ENCODE data around the gene ADPGK. TPM values are rescaled to one million over a fixed set of nuclear protein-coding genes. Genes with fewer than 3 reads are reported as not detected.

The ADPGK gene
- polyA plus RNA-seq, 1 donor from 2014 or later: 33.7 TPM

GRCh38 chr15:72749700-72750099, 33.9 kb downstream of the ADPGK start:
- Histone ChIP-seq H3K4me3 (ENCODE audit: low read length) (no peak overlapping the region), H3F3A (ENCODE audit: insufficient read depth, low read length, poor library complexity, severe bottlenecking) (no peaks in the 10 kb centered on the region), H4K20me1 (ENCODE audit: insufficient read depth) (no peaks in the 10 kb centered on the region), H2AFZ (ENCODE audit: low read depth, low read length) (no peak overlapping the region), H3K27me3 (ENCODE audit: insufficient read depth, low read depth, low read length) (no peaks in the 10 kb centered on the region), H3K79me2 (replicated peaks; ENCODE audit: insufficient read depth, low read length) (no peaks in the 10 kb centered on the region), H3K9me3 (ENCODE audit: low read length) (no peaks in the 10 kb centered on the region), H3K9me2 (ENCODE audit: insufficient read depth, low read length) (no peaks in the 10 kb centered on the region), H3K4me2 (ENCODE audit: low read length) (no peak overlapping the region), H3K36me3 (ENCODE audit: insufficient read depth, low read length) (no peaks in the 10 kb centered on the region), H3K27ac (ENCODE audit: low read length) (no peak overlapping the region), H3K9ac (ENCODE audit: low read length) (no peak overlapping the region)
- no peak for TF ChIP-seq EZH2 (IDR thresholded peaks at IDR 0.05; ENCODE audit: borderline replicate concordance, insufficient read depth, low read length, poor library complexity, severe bottlenecking)
- no peak for TF ChIP-seq RAD21 (conservative IDR thresholded peaks at IDR 0.05)
- TF ChIP-seq POLR2AphosphoS5 (IDR thresholded peaks at IDR 0.05): no peak
- no peak for TF ChIP-seq TAF1 (IDR thresholded peaks at IDR 0.05; ENCODE audit: low read depth)
- TF ChIP-seq CTCF (IDR thresholded peaks at IDR 0.05; ENCODE audit: poor library complexity, severe bottlenecking): no peak
- no peak for TF ChIP-seq MXI1 (conservative IDR thresholded peaks at IDR 0.05; ENCODE audit: poor library complexity, severe bottlenecking)
- no peak for TF ChIP-seq EP300 (conservative IDR thresholded peaks at IDR 0.05; ENCODE audit: poor library complexity, severe bottlenecking)
- TF ChIP-seq SMC3 (conservative IDR thresholded peaks at IDR 0.05; ENCODE audit: poor library complexity): no peak
- TF ChIP-seq REST (IDR thresholded peaks at IDR 0.05; ENCODE audit: borderline replicate concordance): no peak

- Histone ChIP-seq H3F3A (ENCODE audit: insufficient read depth, low read length, poor library complexity, severe bottlenecking) (no peaks in the 10 kb centered on the region), H2AFZ (ENCODE audit: low read depth, low read length) (no peak overlapping the region), H3K4me3 (ENCODE audit: low read length) (no peak overlapping the region), H3K27ac (ENCODE audit: low read length) (no peak overlapping the region), H3K27me3 (ENCODE audit: insufficient read depth, low read depth, low read length) (no peaks in the 10 kb centered on the region), H3K79me2 (replicated peaks; ENCODE audit: insufficient read depth, low read length) (no peaks in the 10 kb centered on the region), H4K20me1 (ENCODE audit: insufficient read depth) (no peaks in the 10 kb centered on the region), H3K9ac (ENCODE audit: low read length) (no peak overlapping the region), H3K4me2 (ENCODE audit: low read length) (no peak overlapping the region), H3K9me3 (ENCODE audit: low read length) (no peaks in the 10 kb centered on the region), H3K9me2 (ENCODE audit: insufficient read depth, low read length) (no peaks in the 10 kb centered on the region), H3K36me3 (ENCODE audit: insufficient read depth, low read length) (no peaks in the 10 kb centered on the region)
- no peak for TF ChIP-seq REST (IDR thresholded peaks at IDR 0.05; ENCODE audit: borderline replicate concordance)
- no peak for TF ChIP-seq EZH2 (IDR thresholded peaks at IDR 0.05; ENCODE audit: borderline replicate concordance, insufficient read depth, low read length, poor library complexity, severe bottlenecking)
- no peak for TF ChIP-seq RAD21 (conservative IDR thresholded peaks at IDR 0.05)
These were observed 43.3 kb downstream of the ADPGK start for GRCh38 chr15:72740219-72740618.
